Right cardiac atrium (tissue), 5 donors: Measurements from ENCODE around the gene A4GALT. TPM values are rescaled to one million over a fixed set of nuclear protein-coding genes. Genes with fewer than 3 reads are reported as not detected.
A peak's percentile ranks its signal among the peaks of the same experiment; 100 is the strongest.
"Not testable (repeated sequence)": the region's sequence is repeated elsewhere in the genome, so short reads cannot be mapped to it uniquely, and the experiment has no call there.

Experiments used
- ATAC-seq, 2 donors: fragments of 200-7000 bp; cut with Tn5 transposase; one replicate each; pipeline versions ENCODE4 v1.8.0 to v1.9.1; 2020; ENCODE audit warnings: moderate library complexity in 2 of 2, mild to moderate bottlenecking in 1 of 2
- DNase-seq, 3 donors: peaks; one replicate each; pipeline ENCODE4 v3.0.0-alpha.2; 2020
- H3K27ac ChIP-seq: one replicate; pipeline ENCODE4 v1.5.1; 2013; ENCODE audit warnings: mild to moderate bottlenecking, low read length, control low read depth, moderate library complexity
- H3K27me3 ChIP-seq: one replicate; pipeline ENCODE4 v1.6.1; 2013; ENCODE audit not compliant: control insufficient read depth, insufficient read depth
- H3K4me1 ChIP-seq: one replicate; pipeline ENCODE4 v1.6.1; 2013; ENCODE audit warnings: low read length; ENCODE audit not compliant: control insufficient read depth, insufficient read depth
- H3K4me3 ChIP-seq: one replicate; pipeline ENCODE4 v1.5.1; 2013; ENCODE audit warnings: low read length, control low read depth
- H3K9me3 ChIP-seq: one replicate; pipeline ENCODE4 v1.6.1; 2013; ENCODE audit warnings: low read length; ENCODE audit not compliant: control insufficient read depth
- WGBS: extraction: QIAGEN DNeasy Blood & Tissue Kit; methylation state at CpG from one replicate; pipeline ENCODE4 v1.1.7; 2013; 5-methylcytosine and 5-hydroxymethylcytosine counted together
- intact Hi-C, 4 donors: fragments of 100-400 bp; cut with DNase I; formaldehyde crosslinking; loops; one replicate each; pipeline versions ENCODE4 v1.11.0 to v1.14.0; 2022 to 2023
- polyA plus RNA-seq: library from polyadenylated mRNA; stranded (reverse); fragments of 200-250 nt; gene quantifications from one replicate; pipeline ENCODE4 v1.2.3, GENCODE V29; 2013
- total RNA-seq, 4 donors: library from RNA; stranded (reverse); fragmentation: NEBNext Ultra II Directional; extraction: Animal tissue kit (Norgen Biotek cat#: 25700); gene quantifications; one replicate each; pipeline ENCODE4 v1.2.1, GENCODE V29; 2021
- donor health status: healthy with polysubstance abuse.
- donor health status: DM: no; HTN: yes; CAD: no.
- donor health status: DM: no; HTN: no; CAD: no.
- donor health status: DM: no; HTN: yes; CAD: no; lungs with severe emphysema.
- donor health status: DM: yes; HTN: yes; CAD: no.

Gene A4GALT
- total and polyA plus RNA-seq, 5 donors: 66.3 to 103 (median 85.5) TPM

GRCh38 chr22:42680648-42681047 lies 40.0 kb downstream of the A4GALT start:
- Histone ChIP-seq H3K27ac (no peak overlapping the region), H3K27me3 (no peaks in the 10 kb centered on the region), H3K9me3 (no peaks in the 10 kb centered on the region), H3K4me1 (peaks cover 31% of the 10 kb centered on the region), H3K4me3 (no peak overlapping the region)
- 70% methylated on average over 8 of the region's 8 CpGs for WGBS
- DNase-seq (peak; percentile 21 to 65 (median 39)), ATAC-seq (peak in 1 of 2 donors; percentile 78)
- intact Hi-C loops: no loop called here

GRCh38 chr22:42679691-42680090 lies 41.0 kb downstream of the A4GALT start:
- no peak for ATAC-seq
- H3K4me3 ChIP-seq: no peak overlapping the region
- no peak overlapping the region for H3K27ac ChIP-seq
- no peaks in the 10 kb centered on the region for H3K27me3 ChIP-seq
- no peaks in the 10 kb centered on the region for H3K9me3 ChIP-seq
- peaks cover 32% of the 10 kb centered on the region for H3K4me1 ChIP-seq
- peak in 1 of 3 donors; percentile 2 for DNase-seq
- intact Hi-C loops: no loop called here
- WGBS: 91% methylated on average over 4 of the region's 4 CpGs

DNA sequence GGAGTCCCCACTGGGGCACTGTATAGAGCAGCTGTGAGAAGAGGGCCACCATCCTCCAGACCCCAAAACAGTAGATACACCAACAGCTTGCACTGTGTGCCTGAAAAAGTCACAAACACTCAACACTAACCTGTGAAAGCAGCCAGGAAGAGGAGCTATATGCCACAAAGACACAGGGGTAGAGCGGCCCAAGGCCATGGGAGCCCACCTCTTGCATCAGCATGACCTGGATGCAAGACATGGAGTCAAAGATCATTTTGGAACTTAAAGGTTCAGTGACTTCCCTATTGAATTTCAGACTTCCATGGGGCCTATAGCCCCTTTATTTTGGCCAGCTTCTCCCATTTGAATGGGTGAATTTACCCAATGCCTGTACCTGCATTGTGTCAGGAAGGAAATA lies 41.8 kb downstream of the A4GALT start:
- H3K27me3 ChIP-seq: no peaks in the 10 kb centered on the region
- H3K4me1 ChIP-seq: peaks cover 30% of the 10 kb centered on the region
- intact Hi-C loops: no loop called here

DNA sequence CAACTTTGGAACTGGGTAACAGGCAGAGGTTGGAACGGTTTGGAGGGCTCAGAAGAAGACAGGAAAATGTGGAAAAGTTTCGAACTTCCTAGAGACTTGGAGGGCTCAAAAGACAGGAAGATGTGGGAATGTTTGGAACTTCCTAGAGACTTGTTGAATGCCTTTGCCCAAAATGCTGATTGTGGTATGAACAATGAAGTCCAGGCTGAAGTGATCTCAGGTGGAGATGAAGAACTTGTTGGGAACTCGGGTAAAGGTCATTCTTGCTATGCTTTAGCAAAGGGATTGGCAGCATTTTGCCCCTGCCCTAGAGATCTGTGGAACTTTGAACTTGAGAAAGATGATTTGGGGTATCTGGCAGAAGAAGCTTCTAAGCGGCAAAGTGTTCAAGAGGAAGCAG lies 42.7 kb downstream of the A4GALT start:
- DNase-seq: peak in 1 of 3 donors; percentile 1
- WGBS: 65% methylated on average over 4 of the region's 4 CpGs
- ATAC-seq, H3K27me3 ChIP-seq, H3K4me3 ChIP-seq, H3K27ac ChIP-seq, intact Hi-C loops, H3K9me3 ChIP-seq: not testable (repeated sequence)
- peaks cover 26% of the 10 kb centered on the region for H3K4me1 ChIP-seq

More for the DNA sequence above, 41.8 kb downstream of the A4GALT start:
- H3K4me3 ChIP-seq: no peak overlapping the region
- WGBS: 100% methylated on average over 1 of the region's 1 CpG
- DNase-seq (peak in 1 of 3 donors; percentile 3), ATAC-seq (no peak)
- no peak overlapping the region for H3K27ac ChIP-seq
- no peaks in the 10 kb centered on the region for H3K9me3 ChIP-seq

DNA sequence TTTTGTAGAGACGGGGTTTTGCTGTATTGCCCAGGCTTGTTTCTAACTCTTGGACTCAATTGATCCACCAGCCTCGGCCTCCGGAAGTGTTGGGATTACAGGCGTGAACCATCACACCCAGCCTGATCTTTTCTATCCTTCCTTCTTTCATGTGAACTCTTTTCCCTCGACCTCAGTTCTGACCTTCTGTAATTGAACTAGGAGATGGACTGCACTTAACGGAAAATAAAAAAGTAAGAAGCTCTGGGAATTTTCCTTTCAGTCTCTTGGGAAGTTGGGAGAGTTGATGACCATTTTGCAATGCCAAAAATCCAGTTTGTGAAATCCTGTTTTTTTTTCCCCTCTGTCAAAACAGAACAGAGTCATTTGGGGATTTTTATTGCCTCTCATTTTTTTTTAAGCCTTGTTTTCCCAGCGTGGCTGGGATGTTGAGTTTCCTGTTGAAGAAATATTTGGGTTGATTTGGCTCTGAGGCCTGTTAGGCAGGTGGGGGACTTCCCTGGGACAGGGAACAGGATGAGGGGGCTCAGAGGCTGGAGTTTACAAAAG lies 44.5 kb downstream of the A4GALT start:
- peak in 2 of 3 donors; percentile 38 to 57 for DNase-seq
- H3K27ac ChIP-seq: peak overlapping the region; percentile 89
- H3K4me3 ChIP-seq: no peak overlapping the region
- H3K4me1 ChIP-seq: peaks cover 27% of the 10 kb centered on the region
- no peaks in the 10 kb centered on the region for H3K27me3 ChIP-seq
- H3K9me3 ChIP-seq: no peaks in the 10 kb centered on the region
- peak; percentile 16 to 30 for ATAC-seq
- intact Hi-C loops: no loop called here
- WGBS: 34% methylated on average over 7 of the region's 7 CpGs

DNA sequence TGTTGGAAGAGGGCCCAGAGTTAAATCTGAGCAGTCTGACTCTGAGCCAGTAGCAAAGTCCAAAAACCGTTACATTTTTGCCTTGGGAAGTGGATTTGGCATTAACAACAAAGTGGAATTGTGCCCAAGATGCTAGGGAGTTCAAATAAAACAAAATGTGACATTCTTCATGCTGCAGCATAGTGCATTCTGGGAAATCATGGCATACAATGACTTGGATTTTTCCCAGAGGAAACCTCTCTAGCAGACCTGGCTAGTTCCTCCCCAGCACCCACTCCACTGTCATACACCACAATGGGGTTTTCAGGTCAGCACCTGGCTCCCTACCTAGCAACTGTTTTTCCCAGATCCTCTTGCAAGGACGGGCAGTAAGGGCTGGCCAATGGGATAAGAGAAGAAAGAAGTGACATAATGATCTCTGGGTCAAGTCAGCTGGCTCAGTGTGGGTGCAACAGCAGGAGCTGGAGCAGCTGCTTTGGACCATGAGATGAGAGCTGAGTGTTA lies 46.7 kb downstream of the A4GALT start:
- no peak overlapping the region for H3K4me3 ChIP-seq
- DNase-seq (peak in 2 of 3 donors; percentile 22 to 56), ATAC-seq (peak; percentile 31 to 72)
- H3K9me3 ChIP-seq: no peaks in the 10 kb centered on the region
- peaks cover 24% of the 10 kb centered on the region for H3K4me1 ChIP-seq
- 27% methylated on average over 2 of the region's 2 CpGs for WGBS
- no peaks in the 10 kb centered on the region for H3K27me3 ChIP-seq
- H3K27ac ChIP-seq: peak overlapping the region; percentile 73
- intact Hi-C loops: no loop called here

DNA sequence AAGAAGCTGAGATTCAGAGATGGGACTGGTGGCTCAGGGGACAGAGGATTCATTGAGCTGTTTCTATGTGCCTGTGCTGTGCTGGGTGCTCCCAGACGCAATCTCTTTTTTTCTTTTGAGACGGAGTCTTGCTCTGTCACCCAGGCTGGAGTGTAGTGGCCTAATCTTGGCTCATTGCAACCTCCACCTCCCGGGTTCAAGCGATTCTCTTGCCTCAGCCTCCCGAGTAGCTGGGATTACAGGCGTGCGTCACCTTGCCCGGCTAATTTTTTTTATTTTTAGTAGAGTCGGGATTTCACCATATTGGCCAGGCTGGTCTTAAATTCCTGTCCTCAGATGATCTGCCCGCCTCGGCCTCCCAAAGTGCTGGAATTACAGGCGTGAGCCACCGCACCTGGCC lies 47.6 kb downstream of the A4GALT start:
- H3K27ac ChIP-seq, H3K9me3 ChIP-seq, ATAC-seq, H3K27me3 ChIP-seq, H3K4me3 ChIP-seq, intact Hi-C loops: not testable (repeated sequence)
- DNase-seq: peak in 2 of 3 donors; percentile 4 to 39
- WGBS: 96% methylated on average over 13 of the region's 13 CpGs
- peaks cover 20% of the 10 kb centered on the region for H3K4me1 ChIP-seq

DNA sequence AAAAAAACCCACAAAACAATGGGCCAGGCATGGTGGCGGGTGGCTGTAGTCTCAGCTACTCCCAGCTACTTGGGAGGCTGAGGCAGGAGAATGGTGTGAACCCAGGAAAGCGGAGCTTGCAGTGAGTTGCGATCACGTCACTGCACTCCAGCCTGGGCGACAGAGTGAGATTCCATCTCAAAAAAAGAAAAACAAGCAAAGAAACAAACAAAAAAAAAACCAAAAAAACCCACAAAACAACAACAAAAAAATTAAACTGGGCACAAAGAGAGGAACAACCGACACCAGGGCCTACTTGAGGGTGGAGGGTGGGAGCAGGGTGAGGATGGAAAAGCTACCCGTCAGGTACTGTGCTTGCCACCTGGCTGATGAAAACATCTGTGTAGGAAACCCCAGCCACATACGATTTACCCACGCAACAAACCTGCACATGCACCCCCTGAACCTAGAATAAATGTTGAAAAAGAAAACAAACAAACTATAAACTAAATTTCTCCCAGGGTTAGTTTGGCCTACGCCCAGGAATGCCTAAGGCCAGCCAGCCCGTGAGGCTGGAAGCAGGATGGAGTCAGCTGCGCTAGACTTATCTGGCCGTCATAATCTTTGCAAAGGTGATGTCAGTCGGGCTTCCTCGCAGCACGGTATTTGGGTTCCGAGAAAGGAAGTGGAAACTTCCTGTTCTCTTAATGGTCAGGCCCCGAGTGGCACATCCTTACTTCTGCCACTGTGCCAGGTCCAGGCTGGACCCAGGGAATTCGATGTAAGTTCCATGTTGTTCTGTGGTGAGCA lies 49.6 kb downstream of the A4GALT start:
- H3K4me3 ChIP-seq: no peak overlapping the region
- no peaks in the 10 kb centered on the region for H3K27me3 ChIP-seq
- WGBS: 59% methylated on average over 19 of the region's 19 CpGs
- H3K27ac ChIP-seq: peak overlapping the region; percentile 42
- H3K4me1 ChIP-seq: peaks cover 10% of the 10 kb centered on the region
- ATAC-seq (peak; percentile 40 to 73), DNase-seq (peak in 2 of 3 donors; percentile 55 to 64)
- no peaks in the 10 kb centered on the region for H3K9me3 ChIP-seq
- intact Hi-C loops: no loop called here

- H3K27ac ChIP-seq: no peak overlapping the region
- 84% methylated on average over 4 of the region's 4 CpGs for WGBS
- no peaks in the 10 kb centered on the region for H3K27me3 ChIP-seq
These were observed 50.6 kb downstream of the A4GALT start for GRCh38 chr22:42670046-42670445.

DNA sequence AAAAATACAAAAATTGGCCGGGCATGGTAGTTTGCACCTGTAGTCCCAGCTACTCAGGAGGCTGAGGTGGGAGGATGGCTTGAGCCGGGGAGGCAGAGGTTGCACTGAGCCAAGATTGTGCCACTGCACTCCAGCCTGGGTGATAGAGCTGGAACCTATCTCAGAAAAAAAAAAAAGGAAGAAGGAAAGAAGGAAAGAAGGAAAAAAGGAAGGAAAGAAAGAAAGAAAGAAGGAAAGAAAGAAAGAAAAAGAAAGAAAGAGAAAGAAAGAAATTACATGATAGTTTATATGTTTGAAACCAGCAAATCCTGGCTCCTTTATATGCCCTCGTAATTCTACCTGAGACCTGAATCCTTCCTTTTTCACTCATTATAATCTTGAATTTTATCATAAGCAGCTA lies 54.3 kb downstream of the A4GALT start:
- H3K4me3 ChIP-seq, H3K9me3 ChIP-seq, H3K27ac ChIP-seq, ATAC-seq, H3K4me1 ChIP-seq, H3K27me3 ChIP-seq, DNase-seq: not testable (repeated sequence)
- intact Hi-C loops: loop anchor here in 1 of 4 donors (10.0 kb wide), 1 partner anchor 58 kb away; the partner anchor contains the start of gene A4GALT
- 96% methylated on average over 3 of the region's 3 CpGs for WGBS

More at GRCh38 chr22:42670046-42670445, 50.6 kb downstream of the A4GALT start:
- Histone ChIP-seq H3K4me3 (no peak overlapping the region), H3K4me1 (peaks cover 9% of the 10 kb centered on the region), H3K9me3 (no peaks in the 10 kb centered on the region)
- intact Hi-C loops: no loop called here
- peak in 1 of 2 donors; percentile 24 for ATAC-seq
- DNase-seq: peak in 2 of 3 donors; percentile 12 to 15
